ENCODE results near the gene PDE6A. TPM values are rescaled to one million over a fixed set of nuclear protein-coding genes. Genes with fewer than 3 reads are reported as not detected.
A peak's percentile ranks its signal among the peaks of the same experiment; 100 is the strongest.

PDE6A gene
- total and polyA plus RNA-seq, 9 of the 15 experiments (the other 6 are each of a cell fraction or from before 2014, with no cell fraction given) = 0.01 to 0.04 (median 0.01) TPM; not detected in 6

DNA sequence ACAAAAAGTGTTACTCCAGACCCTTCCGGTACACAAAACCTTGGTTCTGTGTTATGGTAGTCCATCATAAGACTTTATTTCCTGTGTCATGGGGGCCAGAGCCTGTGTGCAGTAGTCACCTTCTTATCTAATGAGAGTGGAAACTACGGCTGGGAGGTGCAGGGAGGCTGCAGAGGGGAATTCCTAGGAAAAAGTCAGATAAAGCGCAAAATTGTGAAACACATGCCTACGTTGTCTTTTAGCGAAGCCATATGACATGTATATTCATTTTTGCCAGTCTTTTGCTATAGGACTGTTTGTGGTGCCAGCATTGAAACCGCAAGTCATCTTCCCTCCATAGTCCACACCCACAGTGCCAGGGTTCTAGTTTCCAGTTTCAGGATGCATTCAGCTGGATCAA, 133.7 kb downstream of the PDE6A start (continued):
- TF ChIP-seq NR2C2 (CRISPR knock-in tag; IDR thresholded peaks at IDR 0.05) = no peak
- peak; percentile 69 for TF ChIP-seq NR2C2 (tag; IDR thresholded peaks at IDR 0.05)
- TF ChIP-seq MAFG (tag; conservative IDR thresholded peaks at IDR 0.05) = peak; percentile 81
- peak; percentile 60 for TF ChIP-seq SMARCA4 (IDR thresholded peaks at IDR 0.05)
- TF ChIP-seq ZNF76 (CRISPR knock-in tag; IDR thresholded peaks at IDR 0.05; ENCODE audit: borderline replicate concordance) = peak; percentile 15; the same call in 1 of the 2 replicates
- no peak for TF ChIP-seq FIP1L1 (IDR thresholded peaks at IDR 0.05; ENCODE audit: low read depth, low read length, poor library complexity, severe bottlenecking)
- TF ChIP-seq GABPA (tag; conservative IDR thresholded peaks at IDR 0.05; ENCODE audit: low read depth) = peak; percentile 69
- TF ChIP-seq, protein P1, sequence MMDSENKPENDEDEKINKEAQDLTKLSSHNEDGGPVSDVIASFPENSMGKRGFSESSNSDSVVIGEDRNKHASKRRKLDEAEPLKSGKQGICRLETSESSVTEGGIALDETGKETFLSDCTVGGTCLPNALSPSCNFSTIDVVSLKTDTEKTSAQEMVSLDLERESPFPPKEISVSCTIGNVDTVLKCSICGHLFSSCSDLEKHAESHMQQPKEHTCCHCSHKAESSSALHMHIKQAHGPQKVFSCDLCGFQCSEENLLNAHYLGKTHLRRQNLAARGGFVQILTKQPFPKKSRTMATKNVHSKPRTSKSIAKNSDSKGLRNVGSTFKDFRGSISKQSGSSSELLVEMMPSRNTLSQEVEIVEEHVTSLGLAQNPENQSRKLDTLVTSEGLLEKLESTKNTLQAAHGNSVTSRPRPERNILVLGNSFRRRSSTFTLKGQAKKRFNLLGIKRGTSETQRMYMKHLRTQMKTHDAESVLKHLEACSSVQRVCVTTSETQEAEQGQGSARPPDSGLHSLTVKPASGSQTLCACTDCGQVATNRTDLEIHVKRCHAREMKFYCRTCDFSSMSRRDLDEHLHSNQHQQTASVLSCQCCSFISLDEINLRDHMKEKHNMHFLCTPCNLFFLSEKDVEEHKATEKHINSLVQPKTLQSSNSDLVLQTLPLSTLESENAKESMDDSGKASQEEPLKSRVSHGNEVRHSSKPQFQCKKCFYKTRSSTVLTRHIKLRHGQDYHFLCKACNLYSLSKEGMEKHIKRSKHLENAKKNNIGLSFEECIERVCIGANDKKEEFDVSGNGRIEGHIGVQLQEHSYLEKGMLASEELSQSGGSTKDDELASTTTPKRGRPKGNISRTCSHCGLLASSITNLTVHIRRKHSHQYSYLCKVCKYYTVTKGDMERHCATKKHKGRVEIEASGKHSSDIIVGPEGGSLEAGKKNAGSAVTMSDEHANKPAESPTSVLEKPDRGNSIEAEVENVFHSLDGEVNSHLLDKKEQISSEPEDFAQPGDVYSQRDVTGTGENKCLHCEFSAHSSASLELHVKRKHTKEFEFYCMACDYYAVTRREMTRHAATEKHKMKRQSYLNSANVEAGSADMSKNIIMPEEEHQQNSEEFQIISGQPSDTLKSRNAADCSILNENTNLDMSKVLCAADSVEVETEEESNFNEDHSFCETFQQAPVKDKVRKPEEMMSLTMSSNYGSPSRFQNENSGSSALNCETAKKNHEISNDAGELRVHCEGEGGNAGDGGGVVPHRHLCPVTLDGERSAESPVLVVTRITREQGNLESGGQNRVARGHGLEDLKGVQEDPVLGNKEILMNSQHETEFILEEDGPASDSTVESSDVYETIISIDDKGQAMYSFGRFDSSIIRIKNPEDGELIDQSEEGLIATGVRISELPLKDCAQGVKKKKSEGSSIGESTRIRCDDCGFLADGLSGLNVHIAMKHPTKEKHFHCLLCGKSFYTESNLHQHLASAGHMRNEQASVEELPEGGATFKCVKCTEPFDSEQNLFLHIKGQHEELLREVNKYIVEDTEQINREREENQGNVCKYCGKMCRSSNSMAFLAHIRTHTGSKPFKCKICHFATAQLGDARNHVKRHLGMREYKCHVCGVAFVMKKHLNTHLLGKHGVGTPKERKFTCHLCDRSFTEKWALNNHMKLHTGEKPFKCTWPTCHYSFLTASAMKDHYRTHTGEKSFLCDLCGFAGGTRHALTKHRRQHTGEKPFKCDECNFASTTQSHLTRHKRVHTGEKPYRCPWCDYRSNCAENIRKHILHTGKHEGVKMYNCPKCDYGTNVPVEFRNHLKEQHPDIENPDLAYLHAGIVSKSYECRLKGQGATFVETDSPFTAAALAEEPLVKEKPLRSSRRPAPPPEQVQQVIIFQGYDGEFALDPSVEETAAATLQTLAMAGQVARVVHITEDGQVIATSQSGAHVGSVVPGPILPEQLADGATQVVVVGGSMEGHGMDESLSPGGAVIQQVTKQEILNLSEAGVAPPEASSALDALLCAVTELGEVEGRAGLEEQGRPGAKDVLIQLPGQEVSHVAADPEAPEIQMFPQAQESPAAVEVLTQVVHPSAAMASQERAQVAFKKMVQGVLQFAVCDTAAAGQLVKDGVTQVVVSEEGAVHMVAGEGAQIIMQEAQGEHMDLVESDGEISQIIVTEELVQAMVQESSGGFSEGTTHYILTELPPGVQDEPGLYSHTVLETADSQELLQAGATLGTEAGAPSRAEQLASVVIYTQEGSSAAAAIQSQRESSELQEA (IDR thresholded peaks at IDR 0.05; ENCODE audit: low read depth) = no peak
- peak; percentile 62; the same call in 1 of the 2 replicates for TF ChIP-seq BACH1 (tag; IDR thresholded peaks at IDR 0.05)
- peak; percentile 53; the same call in 1 of the 2 replicates for TF ChIP-seq ZNF589 (CRISPR knock-in tag; IDR thresholded peaks at IDR 0.05; ENCODE audit: low read depth)
- peak; percentile 89 for TF ChIP-seq CEBPB (tag; IDR thresholded peaks at IDR 0.05)
- peak; percentile 27; the same call in 1 of the 2 replicates for TF ChIP-seq GTF2A2 (tag; IDR thresholded peaks at IDR 0.05)
- no peak for TF ChIP-seq FOXA3 (CRISPR knock-in tag; conservative IDR thresholded peaks at IDR 0.05 in 1 of 2, IDR thresholded peaks at IDR 0.05 in 1 of 2)
- TF ChIP-seq OTX1 (CRISPR knock-in tag; IDR thresholded peaks at IDR 0.05) = 0 out of 2 replicates have a peak, but pooled peaks have one; percentile 37
- TF ChIP-seq, protein P2, sequence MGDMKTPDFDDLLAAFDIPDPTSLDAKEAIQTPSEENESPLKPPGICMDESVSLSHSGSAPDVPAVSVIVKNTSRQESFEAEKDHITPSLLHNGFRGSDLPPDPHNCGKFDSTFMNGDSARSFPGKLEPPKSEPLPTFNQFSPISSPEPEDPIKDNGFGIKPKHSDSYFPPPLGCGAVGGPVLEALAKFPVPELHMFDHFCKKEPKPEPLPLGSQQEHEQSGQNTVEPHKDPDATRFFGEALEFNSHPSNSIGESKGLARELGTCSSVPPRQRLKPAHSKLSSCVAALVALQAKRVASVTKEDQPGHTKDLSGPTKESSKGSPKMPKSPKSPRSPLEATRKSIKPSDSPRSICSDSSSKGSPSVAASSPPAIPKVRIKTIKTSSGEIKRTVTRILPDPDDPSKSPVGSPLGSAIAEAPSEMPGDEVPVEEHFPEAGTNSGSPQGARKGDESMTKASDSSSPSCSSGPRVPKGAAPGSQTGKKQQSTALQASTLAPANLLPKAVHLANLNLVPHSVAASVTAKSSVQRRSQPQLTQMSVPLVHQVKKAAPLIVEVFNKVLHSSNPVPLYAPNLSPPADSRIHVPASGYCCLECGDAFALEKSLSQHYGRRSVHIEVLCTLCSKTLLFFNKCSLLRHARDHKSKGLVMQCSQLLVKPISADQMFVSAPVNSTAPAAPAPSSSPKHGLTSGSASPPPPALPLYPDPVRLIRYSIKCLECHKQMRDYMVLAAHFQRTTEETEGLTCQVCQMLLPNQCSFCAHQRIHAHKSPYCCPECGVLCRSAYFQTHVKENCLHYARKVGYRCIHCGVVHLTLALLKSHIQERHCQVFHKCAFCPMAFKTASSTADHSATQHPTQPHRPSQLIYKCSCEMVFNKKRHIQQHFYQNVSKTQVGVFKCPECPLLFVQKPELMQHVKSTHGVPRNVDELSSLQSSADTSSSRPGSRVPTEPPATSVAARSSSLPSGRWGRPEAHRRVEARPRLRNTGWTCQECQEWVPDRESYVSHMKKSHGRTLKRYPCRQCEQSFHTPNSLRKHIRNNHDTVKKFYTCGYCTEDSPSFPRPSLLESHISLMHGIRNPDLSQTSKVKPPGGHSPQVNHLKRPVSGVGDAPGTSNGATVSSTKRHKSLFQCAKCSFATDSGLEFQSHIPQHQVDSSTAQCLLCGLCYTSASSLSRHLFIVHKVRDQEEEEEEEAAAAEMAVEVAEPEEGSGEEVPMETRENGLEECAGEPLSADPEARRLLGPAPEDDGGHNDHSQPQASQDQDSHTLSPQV (IDR thresholded peaks at IDR 0.05) = peak; percentile 80
- TF ChIP-seq, protein P3, sequence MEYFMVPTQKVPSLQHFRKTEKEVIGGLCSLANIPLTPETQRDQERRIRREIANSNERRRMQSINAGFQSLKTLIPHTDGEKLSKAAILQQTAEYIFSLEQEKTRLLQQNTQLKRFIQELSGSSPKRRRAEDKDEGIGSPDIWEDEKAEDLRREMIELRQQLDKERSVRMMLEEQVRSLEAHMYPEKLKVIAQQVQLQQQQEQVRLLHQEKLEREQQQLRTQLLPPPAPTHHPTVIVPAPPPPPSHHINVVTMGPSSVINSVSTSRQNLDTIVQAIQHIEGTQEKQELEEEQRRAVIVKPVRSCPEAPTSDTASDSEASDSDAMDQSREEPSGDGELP (CRISPR knock-in tag; IDR thresholded peaks at IDR 0.05; ENCODE audit: borderline replicate concordance) = no peak
